H9 (cell line): ENCODE data around the gene MTG2. TPM values are rescaled to one million over a fixed set of nuclear protein-coding genes. Genes with fewer than 3 reads are reported as not detected.

Source experiments
- DNase-seq: peaks from one replicate; pipeline ENCODE4 v3.0.0-alpha.2; 2017
- H2AFZ ChIP-seq: one replicate; pipeline ENCODE4 v1.6.1; 2013; ENCODE audit warnings: mild to moderate bottlenecking, low read length, control low read depth, moderate library complexity
- H2AK5ac ChIP-seq: 2 replicates; pipeline ENCODE4 v1.6.1; 2013; ENCODE audit warnings: low read length, control low read depth, mixed read lengths; ENCODE audit not compliant: insufficient read length
- H2BK120ac ChIP-seq: one replicate; pipeline ENCODE4 v1.6.1; 2013; ENCODE audit warnings: low read depth, mild to moderate bottlenecking, low read length, control low read depth, inconsistent platforms; ENCODE audit not compliant: poor library complexity, severe bottlenecking
- H2BK12ac ChIP-seq: 2 replicates; pipeline ENCODE4 v1.6.1; 2013; ENCODE audit warnings: low read length, control low read depth, mixed read lengths, low read depth; ENCODE audit not compliant: insufficient read length
- H2BK15ac ChIP-seq: 2 replicates; pipeline ENCODE4 v1.6.1; 2013; ENCODE audit warnings: low read depth, low read length, control low read depth
- H2BK20ac ChIP-seq: one replicate; pipeline ENCODE4 v1.6.1; 2013; ENCODE audit warnings: low read depth, mild to moderate bottlenecking, low read length, control low read depth, inconsistent platforms; ENCODE audit not compliant: poor library complexity, severe bottlenecking
- H2BK5ac ChIP-seq: 2 replicates; pipeline ENCODE4 v1.6.1; 2013; ENCODE audit warnings: low read length, control low read depth, mixed read lengths; ENCODE audit not compliant: insufficient read length
- H3K14ac ChIP-seq: 2 replicates; pipeline ENCODE4 v1.6.1; 2013; ENCODE audit warnings: low read length, control low read depth; ENCODE audit not compliant: insufficient read depth
- H3K18ac ChIP-seq: 2 replicates; pipeline ENCODE4 v1.6.1; 2013; ENCODE audit warnings: low read depth, mild to moderate bottlenecking, mixed read lengths, low read length, control low read depth; ENCODE audit not compliant: insufficient read length
- H3K23ac ChIP-seq: 2 replicates; pipeline ENCODE4 v1.6.1; 2013; ENCODE audit warnings: low read length, control low read depth, mixed read lengths, low read depth; ENCODE audit not compliant: insufficient read length
- H3K23me2 ChIP-seq: 2 replicates; pipeline ENCODE4 v1.6.1; 2013; ENCODE audit warnings: low read depth, mild to moderate bottlenecking, mixed read lengths, low read length, control low read depth; ENCODE audit not compliant: insufficient read length, poor library complexity, severe bottlenecking
- H3K27ac ChIP-seq: 2 replicates; pipeline ENCODE4 v1.5.1; 2013; ENCODE audit warnings: low read length, control low read depth, mixed read lengths, low read depth; ENCODE audit not compliant: insufficient read length
- H3K27me3 ChIP-seq: 2 replicates; pipeline ENCODE4 v1.6.1; 2013; ENCODE audit warnings: low read length, control low read depth, inconsistent platforms; ENCODE audit not compliant: insufficient read depth
- H3K4ac ChIP-seq: 2 replicates; pipeline ENCODE4 v1.6.1; 2013; ENCODE audit warnings: low read depth, mild to moderate bottlenecking, control low read depth, inconsistent platforms, low read length, moderate library complexity
- H3K4me1 ChIP-seq: 2 replicates; pipeline ENCODE4 v1.6.1; 2013; ENCODE audit warnings: low read length, control low read depth, inconsistent platforms; ENCODE audit not compliant: insufficient read depth
- H3K4me2 ChIP-seq: 2 replicates; pipeline ENCODE4 v1.6.1; 2013; ENCODE audit warnings: low read length, control low read depth, mixed read lengths; ENCODE audit not compliant: insufficient read length, insufficient read depth
- H3K56ac ChIP-seq: 2 replicates; pipeline ENCODE4 v1.6.1; 2013; ENCODE audit warnings: low read depth, mild to moderate bottlenecking, mixed read lengths, low read length, control low read depth; ENCODE audit not compliant: insufficient read length
- H3K79me1 ChIP-seq: 2 replicates; pipeline ENCODE4 v1.6.1; 2013; ENCODE audit warnings: low read depth, mild to moderate bottlenecking, moderate library complexity, low read length, control low read depth, inconsistent platforms; ENCODE audit not compliant: insufficient read depth, poor library complexity, severe bottlenecking
- H3K79me2 ChIP-seq: 2 replicates; pipeline ENCODE4 v1.6.1; 2013; ENCODE audit warnings: low read length, control low read depth, inconsistent platforms; ENCODE audit not compliant: insufficient read depth
- H3K9ac ChIP-seq: 2 replicates; pipeline ENCODE4 v1.6.1; 2013; ENCODE audit warnings: low read length, control low read depth, mixed read lengths; ENCODE audit not compliant: insufficient read length; ENCODE audit errors: extremely low read depth
- H3K9me3 ChIP-seq: one replicate; pipeline ENCODE4 v1.6.1; 2013; ENCODE audit warnings: low read depth, low read length, inconsistent platforms; ENCODE audit not compliant: control insufficient read depth
- H3T11ph ChIP-seq: one replicate; pipeline ENCODE4 v1.6.1; 2013; ENCODE audit warnings: mild to moderate bottlenecking, low read length, control low read depth, inconsistent platforms
- H4K20me1 ChIP-seq: one replicate; pipeline ENCODE4 v1.6.1; 2013; ENCODE audit not compliant: control insufficient read depth, insufficient read length, insufficient read depth
- H4K5ac ChIP-seq: 2 replicates; pipeline ENCODE4 v1.6.1; 2013; ENCODE audit warnings: low read depth, mild to moderate bottlenecking, mixed read lengths, low read length, control low read depth; ENCODE audit not compliant: insufficient read length
- H4K8ac ChIP-seq: replicated peaks from 2 replicates; pipeline ENCODE4 v1.6.1; 2013; ENCODE audit warnings: low read length, control low read depth, mixed read lengths, low read depth; ENCODE audit not compliant: insufficient read length
- H4K91ac ChIP-seq: 2 replicates; pipeline ENCODE4 v1.6.1; 2013; ENCODE audit warnings: low read depth, mild to moderate bottlenecking, moderate library complexity, mixed read lengths, low read length, control low read depth; ENCODE audit not compliant: insufficient read length
- H3K27ac Mint-ChIP-seq, 3 experiments: 2 replicates in 2 of 3; 3 replicates in 1 of 3; pipeline ENCODE4 v1.8.0; 2020 to 2021; ENCODE audit warnings: mixed read lengths in 3 of 3, mild to moderate bottlenecking in 1 of 3, moderate library complexity in 1 of 3
- H3K27me3 Mint-ChIP-seq: 2 replicates; pipeline ENCODE4 v1.8.0; 2021; ENCODE audit warnings: low read depth, mild to moderate bottlenecking, moderate library complexity, mixed read lengths
- H3K36me3 Mint-ChIP-seq, 3 experiments: 2 replicates in 2 of 3; 3 replicates in 1 of 3; pipeline ENCODE4 v1.8.0; 2020 to 2021; ENCODE audit warnings: low read depth in 3 of 3, mixed read lengths in 3 of 3; ENCODE audit not compliant: insufficient read depth in 1 of 3
- H3K4me1 Mint-ChIP-seq, 2 experiments: 2 replicates each; pipeline ENCODE4 v1.8.0; 2020; ENCODE audit warnings: mixed read lengths in 2 of 2
- H3K4me3 Mint-ChIP-seq, 2 experiments: 2 replicates in 1 of 2; 3 replicates in 1 of 2; pipeline ENCODE4 v1.8.0; 2020 to 2021; ENCODE audit warnings: mild to moderate bottlenecking in 2 of 2, mixed read lengths in 2 of 2, moderate library complexity in 1 of 2
- H3K9me3 Mint-ChIP-seq, 2 experiments: 2 replicates in 1 of 2; 3 replicates in 1 of 2; pipeline ENCODE4 v1.8.0; 2020; ENCODE audit warnings: mild to moderate bottlenecking in 2 of 2, mixed read lengths in 2 of 2, moderate library complexity in 1 of 2
- WGBS: extraction: QIAGEN DNeasy Blood & Tissue Kit; methylation state at CpG from one replicate; pipeline ENCODE4 v1.1.7; 2013; ENCODE audit warnings: missing lambda C conversion rate, low lambda C conversion rate, mixed read lengths; ENCODE audit not compliant: insufficient read length; ENCODE audit errors: extremely low coverage; 5-methylcytosine and 5-hydroxymethylcytosine counted together
- total RNA-seq: library from RNA; stranded (reverse); gene quantifications from 2 replicates; pipeline ENCODE4 v1.2.1, GENCODE V29; 2021
- TF ChIP-seq, protein P1 (sequence below): fragments of 200-600 bp; sonication (generic); conservative IDR thresholded peaks from 3 replicates; pipeline ENCODE4 v1.8.0; 2021; ENCODE audit warnings: antibody characterized with exemption, mild to moderate bottlenecking

MTG2 gene
- total RNA-seq, 1 experiment from 2014 or later: 25.1 TPM

DNA sequence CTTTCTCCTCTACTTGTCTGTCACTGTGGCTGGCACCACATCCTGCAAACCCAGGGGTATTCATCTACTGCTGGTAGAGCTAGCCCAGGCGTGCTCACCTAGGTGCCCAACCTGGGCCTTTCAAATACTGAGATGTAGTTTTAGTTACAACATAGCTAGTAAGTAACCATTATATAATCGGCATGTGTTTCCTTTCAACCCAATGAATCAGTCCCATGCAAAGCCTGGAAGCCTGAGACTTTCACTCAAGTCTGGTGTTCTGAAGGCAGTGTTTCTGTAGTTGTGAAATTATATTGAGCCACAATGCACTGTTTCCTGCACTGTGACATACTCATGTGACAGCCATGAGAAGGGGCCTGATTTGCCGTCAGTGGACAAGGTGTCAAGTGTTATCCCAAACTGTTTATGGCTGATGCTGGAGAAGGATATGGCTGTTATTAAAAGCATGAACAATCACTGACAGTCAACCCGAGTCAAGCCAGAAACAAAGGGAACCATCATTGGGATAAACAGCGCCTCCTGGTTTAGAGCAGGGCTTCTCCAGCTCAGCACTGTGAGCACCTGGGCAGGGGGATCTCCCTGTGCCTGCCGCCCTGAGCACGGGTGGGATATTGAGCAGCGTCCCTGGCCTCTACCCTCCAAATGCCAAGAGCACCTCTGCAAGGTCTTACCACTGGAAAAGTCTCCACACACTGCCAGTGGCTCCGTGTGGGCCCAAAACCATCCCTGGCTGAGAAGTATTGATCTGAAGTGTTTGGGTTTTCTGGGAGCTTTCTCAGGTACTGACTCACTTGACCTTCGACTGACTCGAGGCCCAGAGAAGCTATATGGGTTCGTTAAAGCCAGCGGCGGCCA lies 41.2 kb upstream of the MTG2 start:
- H4K5ac ChIP-seq: no peak overlapping the region

More for the DNA sequence above, 41.2 kb upstream of the MTG2 start:
- Histone ChIP-seq H3K79me2 (peaks cover 34% of the 10 kb centered on the region), H2BK15ac (no peak overlapping the region), H3K18ac (no peak overlapping the region), H3K9ac (peak overlapping the region; percentile 81), H3K4ac (no peak overlapping the region), H4K20me1 (no peaks in the 10 kb centered on the region), H2AK5ac (no peak overlapping the region), H2BK12ac (no peak overlapping the region), H4K91ac (no peak overlapping the region), H3K27me3 (no peaks in the 10 kb centered on the region), H2BK120ac (no peak overlapping the region), H3K27ac (no peak overlapping the region), H3K4me1 (no peaks in the 10 kb centered on the region), H2BK5ac (no peak overlapping the region), H2AFZ (no peak overlapping the region), H3K4me2 (peak overlapping the region; percentile 68), H3K23ac (no peak overlapping the region), H2BK20ac (no peak overlapping the region), H3K23me2 (peaks cover 7% of the 10 kb centered on the region), H3K79me1 (peaks cover 7% of the 10 kb centered on the region), H4K8ac (no peak overlapping the region), H3T11ph (no peak overlapping the region), H3K9me3 (no peaks in the 10 kb centered on the region), H3K14ac (0 out of 2 replicates have a peak overlapping the region, but pooled peaks have one; percentile 11), H3K56ac (no peak overlapping the region)
- no peak for DNase-seq
- no peaks in the 10 kb centered on the region; a peak in 1 of 5 replicates for H3K9me3 Mint-ChIP-seq
- peak overlapping the region; percentile 84 to 92 for H3K4me3 Mint-ChIP-seq
- peak overlapping the region in 2 of 3 experiments; percentile 93 to 94; a peak in 5 of 7 replicates for H3K27ac Mint-ChIP-seq
- TF ChIP-seq, protein P1, sequence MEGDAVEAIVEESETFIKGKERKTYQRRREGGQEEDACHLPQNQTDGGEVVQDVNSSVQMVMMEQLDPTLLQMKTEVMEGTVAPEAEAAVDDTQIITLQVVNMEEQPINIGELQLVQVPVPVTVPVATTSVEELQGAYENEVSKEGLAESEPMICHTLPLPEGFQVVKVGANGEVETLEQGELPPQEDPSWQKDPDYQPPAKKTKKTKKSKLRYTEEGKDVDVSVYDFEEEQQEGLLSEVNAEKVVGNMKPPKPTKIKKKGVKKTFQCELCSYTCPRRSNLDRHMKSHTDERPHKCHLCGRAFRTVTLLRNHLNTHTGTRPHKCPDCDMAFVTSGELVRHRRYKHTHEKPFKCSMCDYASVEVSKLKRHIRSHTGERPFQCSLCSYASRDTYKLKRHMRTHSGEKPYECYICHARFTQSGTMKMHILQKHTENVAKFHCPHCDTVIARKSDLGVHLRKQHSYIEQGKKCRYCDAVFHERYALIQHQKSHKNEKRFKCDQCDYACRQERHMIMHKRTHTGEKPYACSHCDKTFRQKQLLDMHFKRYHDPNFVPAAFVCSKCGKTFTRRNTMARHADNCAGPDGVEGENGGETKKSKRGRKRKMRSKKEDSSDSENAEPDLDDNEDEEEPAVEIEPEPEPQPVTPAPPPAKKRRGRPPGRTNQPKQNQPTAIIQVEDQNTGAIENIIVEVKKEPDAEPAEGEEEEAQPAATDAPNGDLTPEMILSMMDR: peak; percentile 57
- H3K36me3 Mint-ChIP-seq: peaks cover 45 to 63% (median 53%) of the 10 kb centered on the region in 3 experiments; a peak in 6 of 7 replicates
- no CpG with 5 or more reads among the region's 14 CpGs for WGBS
- peaks cover 24 to 31% of the 10 kb centered on the region in 2 experiments for H3K4me1 Mint-ChIP-seq
- no peaks in the 10 kb centered on the region for H3K27me3 Mint-ChIP-seq
